Uterus (tissue), 2 donors: Measurements from ENCODE around the gene CBLB.

Source experiments
- POLR2A ChIP-seq, 2 donors: fragments of 450-650 bp; IDR thresholded peaks; one replicate each; pipeline ENCODE4 v1.6.1; 2016; ENCODE audit warnings: antibody characterized with exemption in 2 of 2, mild to moderate bottlenecking in 1 of 2, moderate library complexity in 1 of 2
- TF ChIP-seq, protein P1 (sequence below), 4 experiments: fragments of 200-600 bp in 2 of 4; fragments of 450-650 bp in 2 of 4; sonication (generic) in 2 of 4; IDR thresholded peaks; one replicate each; pipeline ENCODE4 v1.5.1; 2016 to 2019; ENCODE audit warnings: antibody characterized with exemption in 4 of 4, mild to moderate bottlenecking in 2 of 4, moderate library complexity in 1 of 4

DNA sequence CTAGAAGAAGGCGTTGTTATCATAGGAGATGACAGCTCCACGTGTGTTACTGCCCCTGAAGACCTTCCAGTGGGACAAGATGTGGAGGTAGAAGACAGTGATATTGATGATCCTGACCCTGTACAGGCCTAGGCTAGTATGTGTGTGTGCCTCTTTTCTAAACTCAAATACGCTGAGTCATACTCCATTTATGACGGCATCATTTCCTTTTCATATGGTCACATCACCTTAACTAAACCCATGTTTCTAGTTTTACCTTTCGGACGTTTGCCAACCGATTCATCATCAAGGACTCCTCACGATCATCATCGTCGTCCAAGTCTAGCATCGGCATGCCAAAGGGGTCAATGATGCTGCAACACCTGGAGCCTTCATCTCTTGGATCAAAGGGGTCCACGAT, 149.0 kb downstream of the CBLB start:
- TF ChIP-seq, protein P1, sequence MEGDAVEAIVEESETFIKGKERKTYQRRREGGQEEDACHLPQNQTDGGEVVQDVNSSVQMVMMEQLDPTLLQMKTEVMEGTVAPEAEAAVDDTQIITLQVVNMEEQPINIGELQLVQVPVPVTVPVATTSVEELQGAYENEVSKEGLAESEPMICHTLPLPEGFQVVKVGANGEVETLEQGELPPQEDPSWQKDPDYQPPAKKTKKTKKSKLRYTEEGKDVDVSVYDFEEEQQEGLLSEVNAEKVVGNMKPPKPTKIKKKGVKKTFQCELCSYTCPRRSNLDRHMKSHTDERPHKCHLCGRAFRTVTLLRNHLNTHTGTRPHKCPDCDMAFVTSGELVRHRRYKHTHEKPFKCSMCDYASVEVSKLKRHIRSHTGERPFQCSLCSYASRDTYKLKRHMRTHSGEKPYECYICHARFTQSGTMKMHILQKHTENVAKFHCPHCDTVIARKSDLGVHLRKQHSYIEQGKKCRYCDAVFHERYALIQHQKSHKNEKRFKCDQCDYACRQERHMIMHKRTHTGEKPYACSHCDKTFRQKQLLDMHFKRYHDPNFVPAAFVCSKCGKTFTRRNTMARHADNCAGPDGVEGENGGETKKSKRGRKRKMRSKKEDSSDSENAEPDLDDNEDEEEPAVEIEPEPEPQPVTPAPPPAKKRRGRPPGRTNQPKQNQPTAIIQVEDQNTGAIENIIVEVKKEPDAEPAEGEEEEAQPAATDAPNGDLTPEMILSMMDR (IDR thresholded peaks at IDR 0.05) = no peak
- TF ChIP-seq POLR2A (IDR thresholded peaks at IDR 0.05) = no peak
